GM19463 (cell line): ENCODE data around the gene PLA2G4D.

ENCODE experiments used
- ATAC-seq: cut with Tn5 transposase; IDR thresholded peaks from one replicate; pipeline ENCODE4 v1.9.1; 2021; ENCODE audit warnings: mild to moderate bottlenecking, moderate library complexity; ENCODE audit not compliant: unreplicated experiment

The PLA2G4D gene, protein sequence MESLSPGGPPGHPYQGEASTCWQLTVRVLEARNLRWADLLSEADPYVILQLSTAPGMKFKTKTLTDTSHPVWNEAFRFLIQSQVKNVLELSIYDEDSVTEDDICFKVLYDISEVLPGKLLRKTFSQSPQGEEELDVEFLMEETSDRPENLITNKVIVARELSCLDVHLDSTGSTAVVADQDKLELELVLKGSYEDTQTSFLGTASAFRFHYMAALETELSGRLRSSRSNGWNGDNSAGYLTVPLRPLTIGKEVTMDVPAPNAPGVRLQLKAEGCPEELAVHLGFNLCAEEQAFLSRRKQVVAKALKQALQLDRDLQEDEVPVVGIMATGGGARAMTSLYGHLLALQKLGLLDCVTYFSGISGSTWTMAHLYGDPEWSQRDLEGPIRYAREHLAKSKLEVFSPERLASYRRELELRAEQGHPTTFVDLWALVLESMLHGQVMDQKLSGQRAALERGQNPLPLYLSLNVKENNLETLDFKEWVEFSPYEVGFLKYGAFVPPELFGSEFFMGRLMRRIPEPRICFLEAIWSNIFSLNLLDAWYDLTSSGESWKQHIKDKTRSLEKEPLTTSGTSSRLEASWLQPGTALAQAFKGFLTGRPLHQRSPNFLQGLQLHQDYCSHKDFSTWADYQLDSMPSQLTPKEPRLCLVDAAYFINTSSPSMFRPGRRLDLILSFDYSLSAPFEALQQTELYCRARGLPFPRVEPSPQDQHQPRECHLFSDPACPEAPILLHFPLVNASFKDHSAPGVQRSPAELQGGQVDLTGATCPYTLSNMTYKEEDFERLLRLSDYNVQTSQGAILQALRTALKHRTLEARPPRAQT

GRCh38 chr15:42094512-42094963, at the start of gene PLA2G4D:
PLA2G4D (minus strand) TSS chr15:42094562; CDS start chr15:42094459, 103 bp downstream.
- no peak for ATAC-seq

- ATAC-seq, result no peak
These were observed 49.0 kb upstream of the PLA2G4D start for GRCh38 chr15:42143356-42143755.

GRCh38 chr15:42141795-42142667, 47.7 kb upstream of the PLA2G4D start:
- ATAC-seq, result no peak

GRCh38 chr15:42141246-42141645, 46.9 kb upstream of the PLA2G4D start:
- ATAC-seq, result no peak

- ATAC-seq, result no peak
These were observed 46.2 kb upstream of the PLA2G4D start for GRCh38 chr15:42140383-42141070.

DNA sequence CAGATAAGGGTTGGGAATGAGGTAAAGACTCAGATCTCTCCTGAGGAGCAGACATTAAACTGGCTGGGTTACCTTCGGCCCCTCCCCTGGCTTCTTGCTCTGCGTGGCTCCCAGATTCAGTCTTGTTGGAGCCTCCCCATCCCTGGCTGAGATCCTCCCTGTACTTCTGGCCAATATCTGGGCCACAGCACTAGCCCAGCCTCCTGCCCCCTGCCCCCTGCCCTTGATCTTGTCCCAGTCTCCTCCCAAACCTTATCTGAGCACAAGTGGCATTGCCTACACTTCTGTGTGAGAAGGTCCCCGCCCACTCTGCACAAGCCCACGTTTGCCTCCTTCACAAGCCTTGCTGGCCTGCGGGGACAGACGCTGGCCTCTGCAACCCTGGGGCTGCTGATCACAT, 45.2 kb upstream of the PLA2G4D start:
- no peak for ATAC-seq

DNA sequence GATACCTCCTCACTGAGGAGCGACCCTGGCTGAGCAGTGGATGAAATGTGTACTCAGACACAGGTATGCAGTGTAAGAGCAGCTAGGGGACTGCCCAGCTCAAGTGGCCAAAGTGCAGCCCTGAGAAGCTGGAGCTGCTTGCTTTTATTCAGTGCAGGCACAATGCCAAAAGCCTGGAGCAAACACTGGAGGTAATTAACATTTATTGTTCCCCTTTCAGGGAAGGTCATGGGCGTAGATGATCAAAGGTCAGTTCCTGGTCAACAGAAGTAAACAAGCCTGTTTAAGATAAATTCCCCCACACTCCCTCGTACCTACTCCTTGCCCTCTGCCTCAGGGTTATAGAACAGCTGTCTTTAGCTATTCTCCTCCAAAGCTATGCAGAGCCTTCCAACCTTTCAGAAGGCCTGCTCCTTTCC, 44.6 kb upstream of the PLA2G4D start:
- ATAC-seq, result no peak

DNA sequence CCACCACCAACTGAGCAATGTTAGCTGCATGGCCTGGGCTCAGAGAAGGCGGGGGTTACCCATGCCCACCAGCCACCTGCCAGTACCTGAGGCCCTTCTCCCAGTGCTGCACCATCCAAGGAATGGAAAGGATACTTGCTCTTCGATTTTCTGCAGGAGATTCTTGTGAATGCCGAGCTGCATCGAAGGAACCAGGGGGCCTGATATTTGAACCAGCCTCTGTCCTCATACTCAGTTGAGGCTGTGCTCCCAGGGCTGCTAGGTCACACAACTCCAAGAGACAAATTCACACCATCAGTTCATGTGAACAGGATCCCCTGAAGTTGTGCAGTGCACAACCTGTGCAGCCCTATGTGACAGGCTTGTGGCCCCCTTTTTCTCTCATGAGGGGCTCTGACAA, 44.0 kb upstream of the PLA2G4D start:
- no peak for ATAC-seq

GRCh38 chr15:42137461-42138261, 43.3 kb upstream of the PLA2G4D start:
- ATAC-seq, result no peak

DNA sequence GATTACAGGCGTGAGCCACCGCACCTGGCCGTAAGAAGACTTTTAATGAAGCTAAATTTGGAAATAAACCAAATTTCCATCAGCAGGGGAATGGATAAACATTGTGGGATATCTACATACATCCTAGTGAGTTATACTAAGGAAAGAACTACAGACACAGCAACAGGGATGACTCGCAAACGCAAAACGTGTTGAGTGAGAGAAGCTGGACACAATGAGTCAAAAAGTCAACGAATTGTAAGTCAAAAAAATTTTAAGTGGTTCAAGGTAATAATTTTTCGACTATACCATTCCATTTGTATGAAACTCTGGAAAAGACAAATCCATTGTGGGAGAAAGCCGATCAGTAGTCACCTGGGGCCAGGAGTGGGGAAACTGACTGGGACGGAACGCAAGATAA, 42.2 kb upstream of the PLA2G4D start:
- no peak for ATAC-seq

- ATAC-seq, result no peak
These were observed 41.0 kb upstream of the PLA2G4D start for GRCh38 chr15:42135351-42135750.

DNA sequence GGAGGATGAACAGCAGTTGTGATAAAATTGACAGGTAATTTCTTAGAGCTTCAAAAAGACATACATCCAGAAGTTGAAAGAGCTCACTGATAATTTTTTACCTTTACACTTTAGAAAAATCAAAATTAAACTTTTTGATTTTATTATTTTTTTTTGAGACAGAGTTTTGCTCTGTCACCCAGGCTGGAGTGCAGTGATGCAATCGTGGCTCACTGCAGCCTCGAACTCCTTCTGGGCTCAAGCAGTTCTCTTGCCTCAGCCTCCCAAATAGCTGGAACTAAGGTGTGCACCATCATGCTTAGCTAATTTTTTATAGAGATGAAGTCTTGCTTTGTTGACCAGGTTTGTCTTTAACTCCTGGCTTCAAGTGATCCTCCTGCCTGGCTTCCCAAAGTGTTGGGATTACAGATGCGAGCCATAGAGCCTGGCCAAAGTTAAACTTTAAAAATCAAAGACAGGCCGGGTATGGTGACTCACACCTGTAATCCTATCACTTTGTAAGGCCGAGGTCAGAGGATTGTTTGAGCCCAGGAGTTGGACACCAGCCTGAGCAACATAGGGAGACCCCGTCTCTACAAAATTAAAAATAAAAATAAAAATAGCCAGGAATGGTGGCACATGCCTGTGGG, 40.4 kb upstream of the PLA2G4D start:
- ATAC-seq, result no peak

DNA sequence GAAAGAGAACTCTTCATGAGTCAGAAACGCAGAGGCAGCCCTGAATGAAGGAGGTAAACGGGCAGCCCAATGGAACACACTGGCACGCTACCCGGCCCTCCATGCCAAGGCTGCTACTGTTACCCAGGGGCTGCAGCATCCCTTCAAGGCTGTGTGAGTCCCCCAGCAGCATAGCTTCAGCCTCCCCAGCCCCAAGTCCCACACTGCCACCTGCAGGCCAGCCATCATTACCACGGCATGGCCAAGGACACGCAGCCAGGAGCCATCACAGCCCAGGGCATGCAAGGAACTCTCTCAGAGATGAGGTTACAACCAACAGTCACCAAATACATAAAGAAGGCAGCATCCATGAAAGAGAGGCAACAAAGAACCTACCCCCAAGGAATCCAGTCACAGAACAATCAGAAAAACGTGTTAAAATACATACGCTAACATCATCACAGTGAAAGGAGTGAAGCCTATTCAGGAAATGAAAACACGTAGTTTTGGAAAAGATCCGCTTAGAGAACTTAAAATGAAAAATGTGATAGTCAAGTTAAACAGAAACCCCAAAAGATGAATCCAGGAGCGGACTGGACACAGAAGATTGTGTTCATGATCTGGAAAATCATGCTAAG, 39.6 kb upstream of the PLA2G4D start:
- no peak for ATAC-seq

DNA sequence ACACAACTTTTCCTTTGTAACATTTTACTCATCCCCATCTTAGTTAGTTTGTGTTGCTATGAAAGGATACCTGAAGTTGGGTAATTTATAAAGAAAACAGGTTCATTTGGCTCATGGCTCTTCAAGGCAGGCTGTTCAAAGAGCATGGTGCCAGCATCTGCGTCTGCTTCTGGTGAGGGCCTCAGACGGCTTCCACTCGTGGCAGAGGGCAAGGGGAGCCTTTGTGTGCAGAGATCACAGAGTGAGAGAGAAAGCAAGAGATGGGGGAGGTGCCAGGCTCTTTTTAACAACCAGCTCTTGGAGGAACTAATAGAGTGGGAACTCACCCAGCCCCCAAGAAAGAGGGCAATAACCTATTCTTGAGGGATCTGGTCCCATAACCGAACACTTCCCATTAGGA, 39.0 kb upstream of the PLA2G4D start:
- ATAC-seq, result no peak

GRCh38 chr15:42131826-42132806, 37.8 kb upstream of the PLA2G4D start:
- ATAC-seq, result no peak

DNA sequence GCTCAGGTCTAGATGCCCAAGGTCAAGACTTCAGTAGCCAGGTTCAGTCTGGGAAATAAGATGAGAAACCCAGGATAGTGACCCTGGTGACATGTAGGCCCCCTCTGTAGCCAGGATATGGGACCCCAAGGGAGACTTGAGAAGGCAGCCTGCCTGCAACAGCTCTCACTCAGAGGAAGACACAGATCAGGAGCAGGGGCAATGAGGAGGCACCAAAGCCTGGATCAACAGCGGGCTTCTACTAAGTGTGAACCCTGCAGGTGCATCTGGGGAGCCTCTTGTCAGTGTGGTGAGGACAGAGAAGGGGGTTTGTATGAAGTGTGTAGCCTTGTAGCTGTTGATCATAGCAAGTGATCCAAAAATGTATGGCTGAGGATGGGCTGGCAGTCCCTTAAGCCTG, 36.6 kb upstream of the PLA2G4D start:
- ATAC-seq, result no peak

- ATAC-seq, result no peak
These were observed 36.1 kb upstream of the PLA2G4D start for GRCh38 chr15:42130246-42130986.
